H1 (cell line): Measurements from ENCODE around the gene LAMC3. TPM values are rescaled to one million over a fixed set of nuclear protein-coding genes. Genes with fewer than 3 reads are reported as not detected.

Experiments used
- CTCF ChIA-PET: fragments of 300-600 bp; sonication (Branson Sonifier 250); formaldehyde crosslinking; loops from one replicate; lab custom pipeline; 2021; ENCODE audit not compliant: partially characterized antibody; lab: Charles Lee
- POLR2A ChIA-PET: fragments of 300-600 bp; sonication (Branson Sonifier 250); formaldehyde crosslinking; loops from one replicate; lab custom pipeline; 2021; ENCODE audit warnings: inconsistent platforms; ENCODE audit not compliant: partially characterized antibody; lab: Charles Lee
- DNase-seq, 2 experiments: peaks; one replicate each; pipeline versions ENCODE4 v3.0.0 to v3.0.0-alpha.2; 2010 to 2022; ENCODE audit warnings: low spot score in 2 of 2, low read depth in 1 of 2, mixed read lengths in 1 of 2
- FAIRE-seq: peaks from 2 replicates; lab custom pipeline; 2011; peaks lifted over from hg19 to GRCh38; lab: Jason Lieb, UNC
- H2AFZ ChIP-seq: 2 replicates; pipeline ENCODE4 v1.8.1; 2012; ENCODE audit warnings: low read length, inconsistent platforms
- H2AK5ac ChIP-seq: 2 replicates; pipeline ENCODE4 v1.6.1; 2013; ENCODE audit warnings: low read depth, low read length
- H2BK120ac ChIP-seq: replicated peaks from 2 replicates; pipeline ENCODE3; 2013; ENCODE audit warnings: low read depth, low read length, inconsistent platforms
- H2BK12ac ChIP-seq: 2 replicates; pipeline ENCODE4 v1.6.1; 2013; ENCODE audit warnings: low read depth, low read length
- H2BK15ac ChIP-seq: 2 replicates; pipeline ENCODE4 v1.6.1; 2013; ENCODE audit warnings: low read length
- H2BK20ac ChIP-seq: 2 replicates; pipeline ENCODE4 v1.6.1; 2013; ENCODE audit warnings: low read length
- H2BK5ac ChIP-seq: 2 replicates; pipeline ENCODE4 v1.6.1; 2013; ENCODE audit warnings: low read depth, low read length
- H3K14ac ChIP-seq: 2 replicates; pipeline ENCODE4 v1.6.1; 2013; ENCODE audit warnings: inconsistent platforms; ENCODE audit not compliant: insufficient read length
- H3K18ac ChIP-seq: 2 replicates; pipeline ENCODE4 v1.6.1; 2013; ENCODE audit warnings: low read length; ENCODE audit errors: extremely low read depth
- H3K23ac ChIP-seq: 2 replicates; pipeline ENCODE4 v1.6.1; 2013; ENCODE audit warnings: inconsistent platforms; ENCODE audit not compliant: insufficient read length
- H3K23me2 ChIP-seq: 2 replicates; pipeline ENCODE4 v1.6.1; 2013; ENCODE audit warnings: low read depth, low read length
- H3K27ac ChIP-seq: 2 replicates; pipeline ENCODE4 v1.6.1; 2011; ENCODE audit warnings: low read depth, low read length, inconsistent platforms
- H3K27me3 ChIP-seq, 4 experiments: replicated peaks in 1 of 4; 1 replicate in 1 of 4; 2 replicates in 3 of 4; pipeline versions ENCODE4 v1.6.1 to v1.8.1; 2011 to 2013; ENCODE audit warnings: low read length in 3 of 4, mild to moderate bottlenecking in 3 of 4, inconsistent platforms in 2 of 4, mixed read lengths in 2 of 4, moderate library complexity in 1 of 4; ENCODE audit not compliant: control insufficient read depth in 3 of 4, insufficient read depth in 3 of 4; ENCODE audit errors: extremely low read depth in 1 of 4
- H3K36me3 ChIP-seq, 4 experiments: 2 replicates each; pipeline versions ENCODE4 v1.6.1 to v1.8.1; 2011 to 2013; ENCODE audit warnings: mild to moderate bottlenecking in 4 of 4, low read length in 3 of 4, moderate library complexity in 2 of 4, control low read depth in 1 of 4, inconsistent platforms in 1 of 4; ENCODE audit not compliant: insufficient read depth in 4 of 4, control insufficient read depth in 2 of 4
- H3K4ac ChIP-seq: replicated peaks from 2 replicates; pipeline ENCODE3; 2013; ENCODE audit warnings: low read length, low read depth, mixed read lengths, inconsistent platforms; ENCODE audit not compliant: insufficient read length
- H3K4me1 ChIP-seq, 4 experiments: replicated peaks in 1 of 4; 1 replicate in 1 of 4; 2 replicates in 3 of 4; pipeline versions ENCODE4 v1.6.1 to v1.8.1; 2011 to 2013; ENCODE audit warnings: low read length in 3 of 4, inconsistent platforms in 2 of 4, mixed read lengths in 1 of 4; ENCODE audit not compliant: insufficient read depth in 4 of 4, control insufficient read depth in 3 of 4
- H3K4me2 ChIP-seq, 2 experiments: 2 replicates each; pipeline versions ENCODE4 v1.6.1 to v1.8.1; 2011 to 2013; ENCODE audit warnings: low read depth in 2 of 2, low read length in 2 of 2, control low read depth in 1 of 2, inconsistent platforms in 1 of 2, mild to moderate bottlenecking in 1 of 2; ENCODE audit not compliant: insufficient read depth in 1 of 2
- H3K4me3 ChIP-seq, 4 experiments: fragments of 200-600, 300-600 bp in 1 of 4; sonication (generic), shearing (Covaris generic), sonication (Bioruptor Twin) in 1 of 4; 2 replicates each; pipeline versions ENCODE4 v1.5.1 to v1.8.1; 2011 to 2016; ENCODE audit warnings: low read length in 4 of 4, low read depth in 3 of 4, control low read depth in 2 of 4, inconsistent platforms in 2 of 4, mild to moderate bottlenecking in 2 of 4, mixed read lengths in 1 of 4, moderate library complexity in 1 of 4; ENCODE audit not compliant: insufficient read depth in 2 of 4; ENCODE audit errors: extremely low read depth in 1 of 4
- H3K56ac ChIP-seq: replicated peaks from 2 replicates; pipeline ENCODE3; 2013; ENCODE audit warnings: low read depth, mild to moderate bottlenecking, mixed read lengths, low read length, inconsistent platforms; ENCODE audit not compliant: insufficient read length
- H3K79me1 ChIP-seq: 2 replicates; pipeline ENCODE4 v1.6.1; 2013; ENCODE audit warnings: low read depth, low read length, control low read depth
- H3K79me2 ChIP-seq, 2 experiments: 2 replicates each; pipeline versions ENCODE4 v1.6.1 to v1.8.1; 2012 to 2013; ENCODE audit warnings: low read length in 2 of 2, mild to moderate bottlenecking in 2 of 2, inconsistent platforms in 1 of 2; ENCODE audit not compliant: insufficient read depth in 2 of 2, control insufficient read depth in 1 of 2
- H3K9ac ChIP-seq, 4 experiments: replicated peaks in 1 of 4; 1 replicate in 1 of 4; 2 replicates in 3 of 4; pipeline versions ENCODE4 v1.6.1 to v1.8.1; 2011 to 2013; ENCODE audit warnings: low read depth in 3 of 4, low read length in 3 of 4, control low read depth in 2 of 4, mild to moderate bottlenecking in 2 of 4, moderate library complexity in 2 of 4, inconsistent platforms in 1 of 4; ENCODE audit errors: extremely low read depth in 1 of 4
- H3K9me3 ChIP-seq, 2 experiments: 2 replicates each; pipeline versions ENCODE4 v1.6.1 to v1.8.1; 2012 to 2013; ENCODE audit warnings: mild to moderate bottlenecking in 2 of 2, moderate library complexity in 2 of 2, control low read depth in 1 of 2, inconsistent platforms in 1 of 2, low read depth in 1 of 2, low read length in 1 of 2, mixed read lengths in 1 of 2; ENCODE audit not compliant: insufficient read depth in 2 of 2
- H4K20me1 ChIP-seq, 2 experiments: replicated peaks in 1 of 2; 2 replicates each; pipeline versions ENCODE3 to v1.8.1; 2011 to 2013; ENCODE audit warnings: inconsistent platforms in 2 of 2, low read length in 2 of 2, mild to moderate bottlenecking in 1 of 2; ENCODE audit not compliant: insufficient read depth in 2 of 2, control insufficient read depth in 1 of 2
- H4K5ac ChIP-seq: 2 replicates; pipeline ENCODE4 v1.6.1; 2013; ENCODE audit warnings: low read length, low read depth, mixed read lengths, inconsistent platforms; ENCODE audit not compliant: insufficient read length
- H4K8ac ChIP-seq: 2 replicates; pipeline ENCODE4 v1.8.0; 2013; ENCODE audit warnings: mild to moderate bottlenecking, moderate library complexity, low read length, inconsistent platforms; ENCODE audit not compliant: insufficient read depth; ENCODE audit errors: extremely low read depth
- H4K91ac ChIP-seq: replicated peaks from 2 replicates; pipeline ENCODE3; 2013; ENCODE audit warnings: low read length, mixed read lengths, inconsistent platforms; ENCODE audit not compliant: insufficient read length
- WGBS, 2 experiments: shearing (Covaris generic) in 1 of 2; methylation state at CpG; one replicate each; pipeline versions ENCODE4 v1.1.6 to v1.1.7; 2013 to 2015; ENCODE audit warnings: low lambda C conversion rate in 2 of 2, mixed read lengths in 2 of 2, inconsistent platforms in 1 of 2, low coverage in 1 of 2, missing lambda C conversion rate in 1 of 2; ENCODE audit not compliant: insufficient replicate concordance in 2 of 2, insufficient coverage in 1 of 2, insufficient read length in 1 of 2; ENCODE audit errors: extremely low coverage in 1 of 2, missing lambda C conversion rate in 1 of 2; 5-methylcytosine and 5-hydroxymethylcytosine counted together
- polyA plus RNA-seq, 7 experiments: library from polyadenylated mRNA; depleted of rRNA in 3 of 7; stranded (reverse) in 5 of 7; unstranded in 2 of 7; fragments of >200 nt in 5 of 7; fragments of 200-250 nt in 2 of 7; gene quantifications; 1 replicate in 5 of 7; 2 replicates in 1 of 7; 4 replicates in 1 of 7; pipeline versions ENCODE4 v1.2.1 to v1.2.3, GENCODE V29; 2011 to 2013; ENCODE audit warnings: missing spikeins in 2 of 7, mixed read lengths in 2 of 7
- total RNA-seq: library from RNA; stranded (reverse); fragmentation: NEBNext Ultra II Directional; extraction: Animal tissue kit (Norgen Biotek cat#: 25700); gene quantifications from 2 replicates; pipeline ENCODE4 v1.2.1, GENCODE V29; 2021

LAMC3 gene
- total and polyA plus RNA-seq, 2 of the 8 experiments (the other 6 are each of a cell fraction or from before 2014, with no cell fraction given) = 9.3 to 12.3 TPM

GRCh38 chr9:131056781-131057506 lies 48.0 kb downstream of the LAMC3 start:
- H3K27ac ChIP-seq = no peak overlapping the region
- H3K36me3 ChIP-seq = no peaks in the 10 kb centered on the region
- FAIRE-seq (no peak), DNase-seq (no peak)
- no peaks in the 10 kb centered on the region for H3K4me1 ChIP-seq
- no peak overlapping the region for H2BK15ac ChIP-seq
- no peaks in the 10 kb centered on the region for H3K79me2 ChIP-seq
- H3K14ac ChIP-seq = no peak overlapping the region
- no peak overlapping the region for H3K56ac ChIP-seq
- H3K79me1 ChIP-seq = no peaks in the 10 kb centered on the region
- no peak overlapping the region for H3K4ac ChIP-seq
- peaks cover 1 to 3% of the 10 kb centered on the region in 2 experiments for H4K20me1 ChIP-seq
- H4K5ac ChIP-seq = no peak overlapping the region
- H3K9me3 ChIP-seq = no peaks in the 10 kb centered on the region
- no peak overlapping the region for H2AFZ ChIP-seq
- POLR2A ChIA-PET = interaction anchor here (0.6 to 2.3 kb wide), 4 partner anchors 43 to 69 kb away, joined by 4 to 10 read pairs (median 6); partner anchors contain the start of gene NUP214
- no peaks in the 10 kb centered on the region for H3K27me3 ChIP-seq
- H4K8ac ChIP-seq = no peak overlapping the region
- no peak overlapping the region for H3K4me2 ChIP-seq
- H3K23ac ChIP-seq = no peak overlapping the region
- H2BK20ac ChIP-seq = no peak overlapping the region
- no peak overlapping the region for H2BK5ac ChIP-seq
- H2BK12ac ChIP-seq = no peak overlapping the region
- H3K9ac ChIP-seq = no peak overlapping the region
- H2AK5ac ChIP-seq = no peak overlapping the region
- H3K4me3 ChIP-seq = no peak overlapping the region
- WGBS, 2 experiments = 79% methylated on average over 14 of the region's 14 CpGs; no CpG with 5 or more reads in 1 of the 2 experiments
- H3K23me2 ChIP-seq = no peaks in the 10 kb centered on the region
- no peak overlapping the region for H3K18ac ChIP-seq
- CTCF ChIA-PET = interaction anchor here (0.6 to 6.2 kb wide), 42 partner anchors 8 to 356 kb away, joined by 3 to 54 read pairs (median 4); partner anchors contain the start of gene NUP214
- H4K91ac ChIP-seq = no peak overlapping the region
- no peak overlapping the region for H2BK120ac ChIP-seq
